CD4-positive, alpha-beta T cell (primary cell): ENCODE results near the gene ASXL2. TPM values are rescaled to one million over a fixed set of nuclear protein-coding genes. Genes with fewer than 3 reads are reported as not detected.

Source experiments
- ATAC-seq: fragments of 200-7000 bp; cut with Tn5 transposase; one replicate; pipeline ENCODE4 v1.10.0; 2022; ENCODE audit warnings: mild to moderate bottlenecking; ENCODE audit not compliant: poor library complexity
- CTCF ChIA-PET: fragments of 350-600 bp; sonication (Branson Sonifier 250); formaldehyde crosslinking; loops from one replicate; lab custom pipeline; 2021; ENCODE audit warnings: antibody characterized with exemption, inconsistent platforms; lab: Charles Lee
- POLR2A ChIA-PET: fragments of 350-600 bp; sonication (Branson Sonifier 250); formaldehyde crosslinking; loops from one replicate; lab custom pipeline; 2021; ENCODE audit warnings: antibody characterized with exemption, inconsistent platforms; lab: Charles Lee
- DNase-seq, 14 experiments: peaks; one replicate each; pipeline ENCODE4 v3.0.0-alpha.2; 2013 to 2020; ENCODE audit warnings: mixed read lengths in 2 of 14
- H3K27ac ChIP-seq, 2 donors: one replicate each; pipeline versions ENCODE4 v1.5.1 to v1.7.0; 2013; ENCODE audit warnings: low read length in 2 of 2, low read depth in 1 of 2, mild to moderate bottlenecking in 1 of 2
- H3K27me3 ChIP-seq, 2 experiments: 1 replicate in 1 of 2; 2 replicates in 1 of 2; pipeline versions ENCODE4 v1.6.1 to v1.7.0; 2013; ENCODE audit warnings: low read length in 2 of 2, control low read depth in 1 of 2, mild to moderate bottlenecking in 1 of 2, moderate library complexity in 1 of 2; ENCODE audit not compliant: insufficient read depth in 2 of 2, control insufficient read depth in 1 of 2
- H3K36me3 ChIP-seq: one replicate; pipeline ENCODE4 v1.6.1; 2013; ENCODE audit warnings: low read length, control low read depth; ENCODE audit not compliant: insufficient read depth
- H3K4me1 ChIP-seq: one replicate; pipeline ENCODE4 v1.6.1; 2013; ENCODE audit warnings: low read length, control low read depth; ENCODE audit not compliant: insufficient read depth
- H3K4me3 ChIP-seq: one replicate; pipeline ENCODE4 v1.5.1; 2013; ENCODE audit warnings: mild to moderate bottlenecking, low read length, moderate library complexity
- H3K9me3 ChIP-seq, 2 experiments: 1 replicate in 1 of 2; 2 replicates in 1 of 2; pipeline versions ENCODE4 v1.6.1 to v1.7.0; 2013; ENCODE audit warnings: low read length in 2 of 2, mild to moderate bottlenecking in 2 of 2, control low read depth in 1 of 2, moderate library complexity in 1 of 2; ENCODE audit not compliant: control insufficient read depth in 1 of 2, insufficient read depth in 1 of 2
- H3K27ac Mint-ChIP-seq: one replicate; pipeline ENCODE4 v1.8.0; 2020; ENCODE audit warnings: mixed read lengths
- H3K27me3 Mint-ChIP-seq: one replicate; pipeline ENCODE4 v1.8.0; 2021; ENCODE audit warnings: mixed read lengths
- H3K36me3 Mint-ChIP-seq: one replicate; pipeline ENCODE4 v1.8.0; 2021; ENCODE audit warnings: low read depth, mixed read lengths
- H3K4me1 Mint-ChIP-seq: one replicate; pipeline ENCODE4 v1.8.0; 2021; ENCODE audit warnings: low read depth, mixed read lengths
- H3K4me3 Mint-ChIP-seq: one replicate; pipeline ENCODE4 v1.8.0; 2020; ENCODE audit warnings: mild to moderate bottlenecking, mixed read lengths
- H3K9me3 Mint-ChIP-seq: one replicate; pipeline ENCODE4 v1.8.0; 2020; ENCODE audit warnings: mixed read lengths
- intact Hi-C, 2 experiments: fragments of 100-400 bp; cut with DNase I in 1 of 2; cut with micrococcal nuclease in 1 of 2; formaldehyde crosslinking; loops; one replicate each; pipeline versions ENCODE4 v1.15.1 to v1.9.0; 2023 to 2025; cut with DNase I, micrococcal nuclease
- total RNA-seq, 174 experiments: library from RNA in 2 of 174; stranded (reverse) in 2 of 174; gene quantifications; one replicate each; pipeline ENCODE4 v1.2.3 and lab custom pipeline; 2021 to 2026
- TF ChIP-seq, protein P1 (sequence below): fragments of 200-600 bp; IDR thresholded peaks from one replicate; pipeline ENCODE4 v1.8.0; 2022; ENCODE audit warnings: antibody characterized with exemption, mild to moderate bottlenecking

Gene ASXL2
- total RNA-seq, 2 experiments from 2014 or later: 15.1 to 17.2 TPM

DNA sequence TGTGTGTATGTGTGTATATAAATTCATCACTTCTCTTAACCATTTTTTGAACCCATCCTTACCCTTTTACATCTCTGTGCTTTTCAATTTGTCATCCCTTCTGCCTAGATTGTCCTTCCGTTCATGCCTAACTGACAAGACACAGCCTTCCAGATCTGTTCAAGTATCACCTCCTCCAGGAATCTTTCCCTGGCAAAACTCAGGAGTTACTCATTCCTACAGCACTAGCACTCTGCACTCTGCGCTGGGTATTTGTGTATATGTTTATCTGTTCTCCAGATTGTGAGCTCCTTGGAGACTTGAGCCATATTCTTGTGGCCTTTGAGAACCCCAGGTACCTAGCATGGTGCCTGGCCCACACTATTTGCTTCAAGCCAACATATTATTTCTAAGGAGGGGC lies 26.8 kb upstream of the ASXL2 start:
- no peaks in the 10 kb centered on the region for H3K36me3 Mint-ChIP-seq
- ATAC-seq (no peak), DNase-seq (no peak)
- H3K27ac Mint-ChIP-seq: no peak overlapping the region
- CTCF ChIA-PET: no interaction called here
- intact Hi-C loops: no loop called here
- no peaks in the 10 kb centered on the region for H3K4me1 Mint-ChIP-seq
- H3K9me3 ChIP-seq: no peaks in the 10 kb centered on the region
- no peaks in the 10 kb centered on the region for H3K9me3 Mint-ChIP-seq
- POLR2A ChIA-PET: no interaction called here
- H3K27me3 Mint-ChIP-seq: peaks cover 5% of the 10 kb centered on the region
- H3K27me3 ChIP-seq: peaks cover 0 to 2% of the 10 kb centered on the region in 2 experiments
- no peak overlapping the region for H3K4me3 ChIP-seq
- TF ChIP-seq, protein P1, sequence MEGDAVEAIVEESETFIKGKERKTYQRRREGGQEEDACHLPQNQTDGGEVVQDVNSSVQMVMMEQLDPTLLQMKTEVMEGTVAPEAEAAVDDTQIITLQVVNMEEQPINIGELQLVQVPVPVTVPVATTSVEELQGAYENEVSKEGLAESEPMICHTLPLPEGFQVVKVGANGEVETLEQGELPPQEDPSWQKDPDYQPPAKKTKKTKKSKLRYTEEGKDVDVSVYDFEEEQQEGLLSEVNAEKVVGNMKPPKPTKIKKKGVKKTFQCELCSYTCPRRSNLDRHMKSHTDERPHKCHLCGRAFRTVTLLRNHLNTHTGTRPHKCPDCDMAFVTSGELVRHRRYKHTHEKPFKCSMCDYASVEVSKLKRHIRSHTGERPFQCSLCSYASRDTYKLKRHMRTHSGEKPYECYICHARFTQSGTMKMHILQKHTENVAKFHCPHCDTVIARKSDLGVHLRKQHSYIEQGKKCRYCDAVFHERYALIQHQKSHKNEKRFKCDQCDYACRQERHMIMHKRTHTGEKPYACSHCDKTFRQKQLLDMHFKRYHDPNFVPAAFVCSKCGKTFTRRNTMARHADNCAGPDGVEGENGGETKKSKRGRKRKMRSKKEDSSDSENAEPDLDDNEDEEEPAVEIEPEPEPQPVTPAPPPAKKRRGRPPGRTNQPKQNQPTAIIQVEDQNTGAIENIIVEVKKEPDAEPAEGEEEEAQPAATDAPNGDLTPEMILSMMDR: no peak
- no peaks in the 10 kb centered on the region for H3K4me1 ChIP-seq
- H3K4me3 Mint-ChIP-seq: no peak overlapping the region
- no peaks in the 10 kb centered on the region for H3K36me3 ChIP-seq
- H3K27ac ChIP-seq: no peak overlapping the region

DNA sequence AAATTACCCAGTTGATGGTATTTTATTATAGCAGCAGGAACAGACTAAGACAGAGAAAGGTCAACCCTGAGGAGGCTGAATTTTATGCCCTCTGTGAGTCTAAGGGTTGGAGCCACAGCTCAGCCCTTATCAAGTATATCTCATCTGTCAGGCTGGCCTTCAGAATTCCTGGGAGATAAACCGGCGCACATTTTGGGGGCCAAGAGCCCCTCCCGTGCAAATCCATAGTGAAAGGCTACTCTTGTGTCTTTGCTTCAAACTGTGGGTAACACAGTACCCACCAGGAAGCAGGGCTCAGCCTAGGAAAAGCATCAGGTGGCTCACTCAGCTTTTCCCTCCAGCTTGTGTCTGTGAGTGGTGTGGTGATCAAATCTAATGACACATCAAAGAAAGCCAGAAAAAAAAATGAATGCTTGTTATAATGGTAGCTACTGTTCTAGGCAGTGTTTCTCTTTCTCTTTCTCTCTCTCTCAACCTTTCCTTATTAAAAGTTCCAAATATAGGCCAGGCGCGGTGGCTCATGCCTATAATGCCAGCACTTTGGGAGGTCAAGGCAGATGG lies 25.0 kb upstream of the ASXL2 start:
- Histone ChIP-seq H3K27me3 (peaks cover 0 to 2% of the 10 kb centered on the region in 2 experiments), H3K4me3 (no peak overlapping the region), H3K4me1 (no peaks in the 10 kb centered on the region), H3K9me3 (no peaks in the 10 kb centered on the region), H3K36me3 (no peaks in the 10 kb centered on the region), H3K27ac (no peak overlapping the region)
- Mint-ChIP-seq H3K36me3 (no peaks in the 10 kb centered on the region), H3K9me3 (no peaks in the 10 kb centered on the region), H3K27me3 (peaks cover 5% of the 10 kb centered on the region), H3K4me1 (no peaks in the 10 kb centered on the region), H3K4me3 (no peak overlapping the region), H3K27ac (no peak overlapping the region)
- ChIA-PET CTCF (interaction anchor here (0.7 to 1.7 kb wide), 2 partner anchors 33 to 51 kb away, joined by 4 read pairs; no protein-coding TSS in a partner anchor), POLR2A (no interaction called here)
- intact Hi-C loops: no loop called here
- DNase-seq (no peak), ATAC-seq (no peak)
- TF ChIP-seq, protein P1: no peak

DNA sequence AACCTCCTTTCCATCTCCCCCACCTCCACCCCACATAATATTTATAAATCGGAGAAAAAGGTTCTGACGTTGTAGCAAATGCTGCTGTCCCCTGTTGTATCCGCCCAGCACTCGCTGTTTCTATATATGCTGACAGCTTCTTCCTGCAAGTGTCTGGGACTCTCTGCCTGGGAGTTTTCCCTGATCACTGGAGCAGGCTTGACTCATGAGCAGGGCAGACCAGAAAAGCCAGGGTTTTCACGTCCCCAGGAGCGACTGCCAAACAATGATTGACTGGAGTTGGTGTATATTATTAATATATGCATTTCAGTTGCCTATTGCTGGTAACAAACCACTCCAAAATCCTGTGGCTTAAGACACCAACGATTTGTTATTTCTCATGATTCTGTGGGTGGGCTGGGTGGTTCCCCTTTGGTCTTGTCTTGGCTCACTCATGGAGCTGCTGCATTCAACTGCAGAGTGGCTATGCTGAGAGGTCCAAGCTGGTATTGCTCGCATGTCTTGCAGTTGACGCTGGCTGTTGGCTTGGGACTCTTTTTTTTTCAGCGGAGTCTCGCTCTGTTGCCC lies 21.2 kb upstream of the ASXL2 start:
- Histone ChIP-seq H3K4me1 (no peaks in the 10 kb centered on the region), H3K27me3 (no peaks in the 10 kb centered on the region), H3K36me3 (no peaks in the 10 kb centered on the region), H3K9me3 (no peaks in the 10 kb centered on the region), H3K4me3 (no peak overlapping the region), H3K27ac (no peak overlapping the region)
- H3K27ac Mint-ChIP-seq: no peak overlapping the region
- POLR2A ChIA-PET: no interaction called here
- H3K27me3 Mint-ChIP-seq: no peaks in the 10 kb centered on the region
- intact Hi-C loops: no loop called here
- CTCF ChIA-PET: no interaction called here
- TF ChIP-seq, protein P1: no peak
- H3K9me3 Mint-ChIP-seq: no peaks in the 10 kb centered on the region
- no peaks in the 10 kb centered on the region for H3K4me1 Mint-ChIP-seq
- DNase-seq: no peak
- no peak for ATAC-seq
- no peaks in the 10 kb centered on the region for H3K36me3 Mint-ChIP-seq
- no peak overlapping the region for H3K4me3 Mint-ChIP-seq
